Right atrium auricular region (tissue), 2 donors: Measurements from ENCODE around the gene CDC42EP3. TPM values are rescaled to one million over a fixed set of nuclear protein-coding genes. Genes with fewer than 3 reads are reported as not detected.

ENCODE experiments used
- DNase-seq: peaks from one replicate; pipeline ENCODE4 v3.0.0-alpha.2; 2019; ENCODE audit warnings: low spot score
- H3K27ac ChIP-seq, 2 donors: fragments of 200-600 bp; sonication (generic); 1 replicate in 1 of 2; 2 replicates in 1 of 2; pipeline ENCODE4 v1.5.1; 2016 to 2019
- H3K27me3 ChIP-seq, 2 donors: fragments of 200-600 bp; sonication (generic); one replicate each; pipeline versions ENCODE4 v1.5.1 to v1.6.0; 2017 to 2019
- H3K36me3 ChIP-seq: fragments of 200-600 bp; sonication (generic); one replicate; pipeline ENCODE4 v1.5.1; 2016
- H3K4me1 ChIP-seq, 2 donors: fragments of 200-600 bp; sonication (generic); one replicate each; pipeline versions ENCODE4 v1.5.1 to v1.6.0; 2017 to 2019
- H3K4me3 ChIP-seq, 2 donors: fragments of 200-600 bp; sonication (generic); 1 replicate in 1 of 2; 2 replicates in 1 of 2; pipeline ENCODE4 v1.5.1; 2017 to 2019; ENCODE audit warnings: mild to moderate bottlenecking in 1 of 2, moderate library complexity in 1 of 2
- H3K9me3 ChIP-seq, 2 donors: fragments of 200-600 bp; sonication (generic); one replicate each; pipeline ENCODE4 v1.5.1; 2019
- CTCF ChIP-seq, 2 donors: fragments of 200-600 bp; sonication (generic); IDR thresholded peaks; one replicate each; pipeline ENCODE4 v1.5.1; 2019; ENCODE audit warnings: antibody characterized with exemption in 2 of 2
- total RNA-seq, 2 donors: library from RNA; depleted of rRNA; stranded (reverse); fragments of >200 nt; gene quantifications; one replicate each; pipeline ENCODE4 v1.1.0, GENCODE V29; 2016

Gene CDC42EP3
- total RNA-seq, 2 donors from 2014 or later = 38.5 to 105 TPM

- no peak overlapping the region for H3K27ac ChIP-seq
- TF ChIP-seq CTCF (IDR thresholded peaks at IDR 0.05) = no peak
- H3K36me3 ChIP-seq = peaks cover 30% of the 10 kb centered on the region
- no peaks in the 10 kb centered on the region for H3K9me3 ChIP-seq
- H3K27me3 ChIP-seq = no peaks in the 10 kb centered on the region
- DNase-seq = no peak
- no peak overlapping the region for H3K4me3 ChIP-seq
- H3K4me1 ChIP-seq = peaks cover 0 to 24% of the 10 kb centered on the region in 2 donors
These were observed 31.8 kb downstream of the CDC42EP3 start for GRCh38 chr2:37639631-37640030.

- H3K4me1 ChIP-seq = peaks cover 0 to 18% of the 10 kb centered on the region in 2 donors
- no peak overlapping the region for H3K27ac ChIP-seq
- H3K27me3 ChIP-seq = no peaks in the 10 kb centered on the region
These were observed 32.5 kb downstream of the CDC42EP3 start for GRCh38 chr2:37638973-37639372.

GRCh38 chr2:37637985-37638384, 33.5 kb downstream of the CDC42EP3 start:
- TF ChIP-seq CTCF (IDR thresholded peaks at IDR 0.05) = no peak
- DNase-seq = no peak
- Histone ChIP-seq H3K4me1 (peaks cover 0 to 13% of the 10 kb centered on the region in 2 donors), H3K27ac (no peak overlapping the region), H3K4me3 (no peak overlapping the region), H3K36me3 (peaks cover 17% of the 10 kb centered on the region), H3K27me3 (no peaks in the 10 kb centered on the region), H3K9me3 (no peaks in the 10 kb centered on the region)

More at GRCh38 chr2:37638973-37639372, 32.5 kb downstream of the CDC42EP3 start:
- H3K4me3 ChIP-seq = no peak overlapping the region
- H3K36me3 ChIP-seq = peaks cover 24% of the 10 kb centered on the region
- no peak for TF ChIP-seq CTCF (IDR thresholded peaks at IDR 0.05)
- H3K9me3 ChIP-seq = no peaks in the 10 kb centered on the region
- DNase-seq = no peak

- Histone ChIP-seq H3K36me3 (peaks cover 11% of the 10 kb centered on the region), H3K27ac (no peak overlapping the region), H3K4me3 (no peak overlapping the region), H3K4me1 (peaks cover 0 to 8% of the 10 kb centered on the region in 2 donors), H3K27me3 (no peaks in the 10 kb centered on the region), H3K9me3 (no peaks in the 10 kb centered on the region)
- DNase-seq = no peak
- TF ChIP-seq CTCF (IDR thresholded peaks at IDR 0.05) = no peak
These were observed 34.1 kb downstream of the CDC42EP3 start for GRCh38 chr2:37637190-37637860.

- no peak for DNase-seq
- no peak overlapping the region for H3K4me3 ChIP-seq
- peaks cover 5% of the 10 kb centered on the region for H3K36me3 ChIP-seq
- H3K27ac ChIP-seq = no peak overlapping the region
- H3K4me1 ChIP-seq = peaks cover 0 to 6% of the 10 kb centered on the region in 2 donors
- no peaks in the 10 kb centered on the region for H3K27me3 ChIP-seq
- TF ChIP-seq CTCF (IDR thresholded peaks at IDR 0.05) = no peak
- no peaks in the 10 kb centered on the region for H3K9me3 ChIP-seq
These were observed 34.9 kb downstream of the CDC42EP3 start for GRCh38 chr2:37636381-37637066.
